ENCODE data around the gene UNC93A. TPM values are rescaled to one million over a fixed set of nuclear protein-coding genes. Genes with fewer than 3 reads are reported as not detected.
A peak's percentile ranks its signal among the peaks of the same experiment; 100 is the strongest.

The UNC93A gene
- total RNA-seq, 1 donor from 2014 or later: not detected

DNA sequence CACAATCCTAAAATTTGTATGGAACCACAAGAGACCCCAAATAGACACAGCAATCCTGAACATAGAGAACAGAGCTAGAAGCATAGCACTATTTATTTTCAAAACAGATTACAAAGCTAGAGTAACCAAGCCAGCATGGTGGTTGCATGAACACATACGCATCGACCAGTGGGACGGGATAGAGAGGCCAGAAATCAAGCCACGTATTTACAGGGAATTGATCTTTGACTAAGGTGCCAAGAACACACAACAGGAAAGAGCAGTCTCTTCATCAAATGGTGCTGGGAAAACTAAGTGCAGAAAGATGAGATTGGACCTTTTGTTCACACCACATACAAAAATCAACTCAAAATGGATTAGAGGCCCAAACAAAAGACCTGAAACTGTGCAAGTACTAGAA lies 54.8 kb downstream of the UNC93A start:
- Mint-ChIP-seq H3K27ac (ENCODE audit: unreplicated experiment) (no peak overlapping the region), H3K4me3 (ENCODE audit: unreplicated experiment) (no peak overlapping the region), H3K9me3 (ENCODE audit: low read depth) (no peaks in the 10 kb centered on the region), H3K36me3 (ENCODE audit: low read depth) (no peaks in the 10 kb centered on the region), H3K4me1 (ENCODE audit: low read depth) (peaks cover 8% of the 10 kb centered on the region), H3K27me3 (ENCODE audit: low read depth) (peaks cover 54% of the 10 kb centered on the region)
- DNase-seq (ENCODE audit: low spot score): no peak
- TF ChIP-seq, protein P1, sequence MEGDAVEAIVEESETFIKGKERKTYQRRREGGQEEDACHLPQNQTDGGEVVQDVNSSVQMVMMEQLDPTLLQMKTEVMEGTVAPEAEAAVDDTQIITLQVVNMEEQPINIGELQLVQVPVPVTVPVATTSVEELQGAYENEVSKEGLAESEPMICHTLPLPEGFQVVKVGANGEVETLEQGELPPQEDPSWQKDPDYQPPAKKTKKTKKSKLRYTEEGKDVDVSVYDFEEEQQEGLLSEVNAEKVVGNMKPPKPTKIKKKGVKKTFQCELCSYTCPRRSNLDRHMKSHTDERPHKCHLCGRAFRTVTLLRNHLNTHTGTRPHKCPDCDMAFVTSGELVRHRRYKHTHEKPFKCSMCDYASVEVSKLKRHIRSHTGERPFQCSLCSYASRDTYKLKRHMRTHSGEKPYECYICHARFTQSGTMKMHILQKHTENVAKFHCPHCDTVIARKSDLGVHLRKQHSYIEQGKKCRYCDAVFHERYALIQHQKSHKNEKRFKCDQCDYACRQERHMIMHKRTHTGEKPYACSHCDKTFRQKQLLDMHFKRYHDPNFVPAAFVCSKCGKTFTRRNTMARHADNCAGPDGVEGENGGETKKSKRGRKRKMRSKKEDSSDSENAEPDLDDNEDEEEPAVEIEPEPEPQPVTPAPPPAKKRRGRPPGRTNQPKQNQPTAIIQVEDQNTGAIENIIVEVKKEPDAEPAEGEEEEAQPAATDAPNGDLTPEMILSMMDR (IDR thresholded peaks at IDR 0.05): no peak

DNA sequence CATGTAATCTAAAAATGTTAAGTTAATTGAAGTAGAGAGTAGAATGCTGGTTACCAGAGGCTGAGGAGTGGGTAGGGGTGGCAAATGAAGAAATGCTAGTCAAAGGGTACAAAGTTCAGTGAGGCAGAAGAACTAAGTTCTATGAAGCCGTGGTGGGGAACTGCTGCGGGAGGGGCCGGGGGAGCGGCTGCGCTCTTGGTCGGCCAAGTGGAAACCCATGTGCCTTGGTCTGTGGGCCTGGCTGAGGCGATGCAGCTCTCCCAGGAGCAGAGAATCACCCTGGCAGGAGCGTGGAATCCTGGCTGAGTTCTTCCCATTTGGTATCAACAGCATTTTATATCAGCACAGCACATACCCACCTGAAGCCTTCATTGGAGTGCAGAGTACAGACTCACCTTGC lies 56.1 kb downstream of the UNC93A start:
- Mint-ChIP-seq H3K4me1 (ENCODE audit: low read depth) (peaks cover 13% of the 10 kb centered on the region), H3K36me3 (ENCODE audit: low read depth) (no peaks in the 10 kb centered on the region), H3K27me3 (ENCODE audit: low read depth) (peaks cover 49% of the 10 kb centered on the region)

DNA sequence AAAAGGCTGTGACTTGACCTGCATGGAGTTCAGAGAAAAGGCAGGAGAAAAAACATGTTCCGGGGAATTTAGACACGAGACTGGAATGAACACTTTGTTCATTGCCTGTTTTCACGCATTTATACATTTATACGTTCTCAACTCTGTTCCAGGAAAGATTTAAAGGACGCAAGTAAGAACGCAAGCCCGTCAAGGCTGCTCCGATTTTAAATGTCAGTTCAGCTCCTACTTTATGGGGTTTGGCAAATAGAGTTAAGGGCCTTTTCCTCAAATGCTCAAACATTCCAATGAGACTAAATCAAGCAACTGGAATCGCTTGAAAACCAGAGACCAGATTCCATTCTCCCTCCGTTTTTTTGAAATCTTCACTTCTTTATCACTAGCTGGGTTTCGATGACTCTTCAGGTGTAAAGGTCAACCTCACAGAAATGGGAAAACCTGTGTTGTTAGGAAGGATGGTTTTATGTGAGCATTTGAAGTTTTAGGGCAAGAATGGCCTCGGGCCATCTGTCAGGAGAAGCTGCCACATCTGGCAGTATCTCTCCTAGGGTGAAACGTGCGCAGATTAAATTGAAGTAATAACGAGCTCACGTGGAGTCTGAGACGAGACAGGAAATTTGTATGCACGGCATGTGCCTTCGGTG lies 58.6 kb downstream of the UNC93A start:
- Mint-ChIP-seq H3K4me3 (ENCODE audit: unreplicated experiment) (peak overlapping the region; percentile 79), H3K27me3 (ENCODE audit: low read depth) (peaks cover 44% of the 10 kb centered on the region), H3K9me3 (ENCODE audit: low read depth) (peaks cover 7% of the 10 kb centered on the region), H3K36me3 (ENCODE audit: low read depth) (peaks cover 2% of the 10 kb centered on the region), H3K27ac (ENCODE audit: unreplicated experiment) (no peak overlapping the region), H3K4me1 (ENCODE audit: low read depth) (peaks cover 13% of the 10 kb centered on the region)
- TF ChIP-seq, protein P1 (IDR thresholded peaks at IDR 0.05): no peak
- DNase-seq (ENCODE audit: low spot score): no peak

More for the DNA sequence above, 56.1 kb downstream of the UNC93A start:
- DNase-seq (ENCODE audit: low spot score): no peak
- H3K9me3 Mint-ChIP-seq (ENCODE audit: low read depth): no peaks in the 10 kb centered on the region
- H3K27ac Mint-ChIP-seq (ENCODE audit: unreplicated experiment): no peak overlapping the region
- H3K4me3 Mint-ChIP-seq (ENCODE audit: unreplicated experiment): no peak overlapping the region
- TF ChIP-seq, protein P1 (IDR thresholded peaks at IDR 0.05): no peak

DNA sequence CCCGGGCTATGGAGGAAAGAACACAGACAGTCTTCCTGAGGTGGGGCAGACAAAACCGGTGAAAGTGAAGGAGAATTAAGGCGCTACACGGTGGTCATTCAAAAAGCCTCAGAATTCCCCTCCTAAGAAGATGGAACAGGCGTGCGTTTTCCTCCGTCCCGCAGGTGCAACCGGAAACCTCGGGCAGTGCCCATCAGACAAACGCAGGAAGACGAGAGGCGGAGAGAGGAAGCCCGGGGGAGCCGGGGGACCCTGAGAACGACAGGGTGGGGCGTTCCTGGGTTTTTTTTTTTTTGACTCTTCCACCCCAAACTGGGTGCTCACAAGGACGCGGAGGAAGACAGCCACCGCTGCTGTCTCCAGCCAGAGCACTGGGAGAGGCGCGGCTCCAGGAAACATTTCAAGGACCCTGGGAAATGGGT lies 59.2 kb downstream of the UNC93A start:
- DNase-seq (ENCODE audit: low spot score): no peak
- Mint-ChIP-seq H3K27ac (ENCODE audit: unreplicated experiment) (no peak overlapping the region), H3K4me1 (ENCODE audit: low read depth) (peaks cover 13% of the 10 kb centered on the region), H3K9me3 (ENCODE audit: low read depth) (peaks cover 7% of the 10 kb centered on the region), H3K4me3 (ENCODE audit: unreplicated experiment) (peak overlapping the region; percentile 79), H3K36me3 (ENCODE audit: low read depth) (peaks cover 2% of the 10 kb centered on the region), H3K27me3 (ENCODE audit: low read depth) (peaks cover 41% of the 10 kb centered on the region)
- TF ChIP-seq, protein P1 (IDR thresholded peaks at IDR 0.05): no peak

DNA sequence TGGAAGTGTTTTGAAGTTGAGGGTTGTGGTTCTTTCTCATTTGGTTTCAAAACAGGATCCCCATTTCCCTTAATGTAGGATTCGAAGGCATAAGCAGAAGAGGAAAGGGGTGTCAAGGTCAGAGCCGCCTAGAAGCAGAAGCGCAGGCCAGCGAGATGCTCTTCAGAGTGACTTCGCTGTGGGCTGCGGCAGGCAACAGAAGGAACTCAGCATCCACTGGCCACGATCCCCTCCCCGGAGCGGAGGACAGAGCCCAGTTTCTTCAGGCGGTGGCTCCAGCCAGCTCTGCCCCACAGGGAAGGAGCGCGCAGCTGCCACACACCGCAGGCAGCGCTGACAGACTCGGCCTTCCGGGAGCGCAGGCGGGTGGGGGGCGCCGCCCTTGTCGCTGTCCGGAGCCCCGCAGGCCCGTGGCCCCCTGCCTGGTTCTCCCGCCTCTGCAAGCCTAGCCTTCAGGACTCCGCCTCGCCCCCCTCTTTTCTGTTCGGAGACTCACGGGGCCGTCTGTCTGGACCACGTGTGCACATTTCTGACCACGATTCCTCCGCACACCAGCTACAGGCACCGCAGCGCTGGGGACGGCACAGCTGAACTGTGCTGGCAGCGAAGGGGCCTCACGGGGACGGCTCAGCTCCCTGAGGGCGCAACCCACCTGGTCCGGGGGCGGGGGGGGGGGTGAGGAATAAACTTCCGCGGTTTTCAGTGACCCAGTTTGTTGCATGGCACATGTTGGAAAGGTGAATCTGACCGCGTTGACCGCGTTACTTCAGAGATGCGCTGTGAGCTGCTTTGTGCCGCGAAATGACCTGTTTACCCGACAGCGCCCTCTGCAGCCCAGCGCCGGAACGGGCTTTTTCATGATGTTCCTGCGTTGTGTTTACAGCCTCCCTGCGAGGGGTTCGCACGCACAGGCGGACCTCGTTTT lies 59.9 kb downstream of the UNC93A start:
- Mint-ChIP-seq H3K4me1 (ENCODE audit: low read depth) (peaks cover 13% of the 10 kb centered on the region), H3K9me3 (ENCODE audit: low read depth) (peaks cover 7% of the 10 kb centered on the region), H3K36me3 (ENCODE audit: low read depth) (peaks cover 2% of the 10 kb centered on the region), H3K27ac (ENCODE audit: unreplicated experiment) (no peak overlapping the region), H3K4me3 (ENCODE audit: unreplicated experiment) (peak overlapping the region; percentile 79), H3K27me3 (ENCODE audit: low read depth) (peaks cover 40% of the 10 kb centered on the region)
- TF ChIP-seq, protein P1 (IDR thresholded peaks at IDR 0.05): peak; percentile 91
- no peak for DNase-seq (ENCODE audit: low spot score)

Measured in chondrocyte (in vitro differentiated cells).